Smooth muscle cell of the umbilical artery (primary cell): ENCODE results near the gene TAF7L. TPM values are rescaled to one million over a fixed set of nuclear protein-coding genes. Genes with fewer than 3 reads are reported as not detected.

Experiments used
- total RNA-seq: library from RNA; depleted of rRNA; stranded (reverse); fragments of >200 nt; gene quantifications from 2 replicates; pipeline ENCODE4 v1.2.3, GENCODE V29; 2014

Gene TAF7L
- total RNA-seq, result 0.59 and 0.65 TPM in 2 replicates

GRCh38 chrX:101290957-101291603, at the start of gene TAF7L:
TSS of gene TAF7L (minus strand) at chrX:101291334. CDS start at chrX:101287543, 3,791 bp downstream.

GRCh38 chrX:101219116-101219863, 71.8 kb downstream of the TAF7L start, which contains the start of gene DRP2:
TSS of gene DRP2 (plus strand) at chrX:101219786. CDS start at chrX:101231648, 11,862 bp downstream.

Other genes with a start within 250 kb of the TAF7L start
- 9.8 and 16.7 TPM in 2 replicates for gene TRMT2B, start 239.2 kb downstream of the TAF7L start, total RNA-seq
- 4.2 and 10.1 TPM in 2 replicates for gene TMEM35A, start 212.5 kb downstream of the TAF7L start, total RNA-seq
- 3.0 and 15.8 TPM in 2 replicates for gene CENPI, start 193.1 kb downstream of the TAF7L start, total RNA-seq
- 2.4 and 2.6 TPM in 2 replicates for gene DRP2, start 71.5 kb downstream of the TAF7L start, total RNA-seq
- 4.2 and 6.9 TPM in 2 replicates for gene TIMM8A, start 57.4 kb upstream of the TAF7L start, total RNA-seq
- not detected in 2 replicates for gene BTK, start 94.9 kb upstream of the TAF7L start, total RNA-seq
- 617 and 649 TPM in 2 replicates for gene RPL36A, start 99.7 kb upstream of the TAF7L start, total RNA-seq
- 28.8 and 97.4 TPM in 2 replicates for gene GLA, start 116.6 kb upstream of the TAF7L start, total RNA-seq
- gene HNRNPH2, start 116.9 kb upstream of the TAF7L start, total RNA-seq, result 64.2 and 69.8 TPM in 2 replicates
- gene ARMCX4, start 194.1 kb upstream of the TAF7L start, total RNA-seq, result 8.3 and 10.5 TPM in 2 replicates